ENCODE results near the gene MED26. TPM values are rescaled to one million over a fixed set of nuclear protein-coding genes. Genes with fewer than 3 reads are reported as not detected.
A peak's percentile ranks its signal among the peaks of the same experiment; 100 is the strongest.

The MED26 gene
- total and polyA plus RNA-seq, 2 of the 8 experiments (the other 6 are each of a cell fraction or from before 2014, with no cell fraction given): 5.3 to 10.7 TPM

- Histone ChIP-seq H3K4me3 (ENCODE audit: extremely low read depth in 1 of 4, insufficient read depth in 2 of 4, low read depth in 3 of 4, low read length in 4 of 4) (no peak overlapping the region), H4K20me1 (replicated peaks in 1 of 2; ENCODE audit: control insufficient read depth in 1 of 2, insufficient read depth in 2 of 2, low read length in 2 of 2) (peaks cover 19 to 44% of the 10 kb centered on the region in 2 experiments), H4K8ac (ENCODE audit: extremely low read depth, insufficient read depth, low read length) (no peak overlapping the region), H3K9ac (replicated peaks in 1 of 4; ENCODE audit: extremely low read depth in 1 of 4, low read depth in 3 of 4, low read length in 3 of 4) (no peak overlapping the region), H3K14ac (ENCODE audit: insufficient read length) (no peak overlapping the region), H3K4ac (replicated peaks; ENCODE audit: insufficient read length, low read depth, low read length) (no peak overlapping the region), H2BK15ac (ENCODE audit: low read length) (no peak overlapping the region), H3K79me1 (ENCODE audit: low read depth, low read length) (peaks cover 35% of the 10 kb centered on the region), H2AFZ (ENCODE audit: low read length) (no peak overlapping the region), H2BK120ac (replicated peaks; ENCODE audit: low read depth, low read length) (no peak overlapping the region), H2BK5ac (ENCODE audit: low read depth, low read length) (no peak overlapping the region), H3K4me2 (ENCODE audit: insufficient read depth in 1 of 2, low read depth in 2 of 2, low read length in 2 of 2) (peak overlapping the region in 1 of 2 experiments; percentile 76; a peak in 1 of 4 replicates), H3K79me2 (ENCODE audit: control insufficient read depth in 1 of 2, insufficient read depth in 2 of 2, low read length in 2 of 2) (peaks cover 24 to 73% of the 10 kb centered on the region in 2 experiments), H3K23me2 (ENCODE audit: low read depth, low read length) (peaks cover 10% of the 10 kb centered on the region; the same call in 1 of the 2 replicates), H2BK12ac (ENCODE audit: low read depth, low read length) (no peak overlapping the region), H3K36me3 (ENCODE audit: control insufficient read depth in 2 of 4, insufficient read depth in 4 of 4, low read length in 3 of 4) (peaks cover 0 to 5% (median 0%) of the 10 kb centered on the region in 4 experiments; a peak in 5 of 8 replicates), H3K23ac (ENCODE audit: insufficient read length) (no peak overlapping the region), H4K5ac (ENCODE audit: insufficient read length, low read depth, low read length) (no peak overlapping the region), H2AK5ac (ENCODE audit: low read depth, low read length) (no peak overlapping the region), H3K9me3 (ENCODE audit: insufficient read depth in 2 of 2, low read depth in 1 of 2, low read length in 1 of 2) (no peaks in the 10 kb centered on the region), H3K27ac (ENCODE audit: low read depth, low read length) (no peak overlapping the region), H2BK20ac (ENCODE audit: low read length) (no peak overlapping the region), H3K4me1 (replicated peaks in 1 of 4; ENCODE audit: control insufficient read depth in 3 of 4, insufficient read depth in 4 of 4, low read length in 3 of 4) (peaks cover 2 to 9% (median 4%) of the 10 kb centered on the region in 4 experiments; a peak in 6 of 7 replicates), H4K91ac (replicated peaks; ENCODE audit: insufficient read length, low read length) (no peak overlapping the region), H3K56ac (replicated peaks; ENCODE audit: insufficient read length, low read depth, low read length) (no peak overlapping the region), H3K18ac (ENCODE audit: extremely low read depth, low read length) (no peak overlapping the region), H3K27me3 (replicated peaks in 1 of 4; ENCODE audit: control insufficient read depth in 3 of 4, extremely low read depth in 1 of 4, insufficient read depth in 3 of 4, low read length in 3 of 4) (no peaks in the 10 kb centered on the region)
- ChIA-PET CTCF (ENCODE audit: partially characterized antibody) (interaction anchor here (0.6 to 1.7 kb wide), 3 partner anchors 10 to 51 kb away, joined by 3 read pairs; no protein-coding TSS in a partner anchor), POLR2A (ENCODE audit: partially characterized antibody) (interaction anchor here (0.8 to 1.6 kb wide), 7 partner anchors 9 to 50 kb away, joined by 3 to 6 read pairs (median 3); no protein-coding TSS in a partner anchor)
- 87% methylated on average over 16 of the region's 16 CpGs; no CpG with 5 or more reads in 1 of the 2 experiments for WGBS, 2 experiments (ENCODE audit: extremely low coverage in 1 of 2, insufficient coverage in 1 of 2, insufficient read length in 1 of 2, insufficient replicate concordance in 2 of 2, low coverage in 1 of 2, low lambda C conversion rate in 2 of 2, missing lambda C conversion rate in 1 of 2)
- no peak for FAIRE-seq
- no peak for DNase-seq (ENCODE audit: low read depth in 1 of 2, low spot score in 2 of 2)
- TF ChIP-seq E2F6 (IDR thresholded peaks at IDR 0.05) (no peak), RAD21 (IDR thresholded peaks at IDR 0.05 in 1 of 2, conservative IDR thresholded peaks at IDR 0.05 in 1 of 2; ENCODE audit: low read depth in 2 of 2, low read length in 2 of 2) (no peak), TAF7 (optimal IDR thresholded peaks at IDR 0.05; ENCODE audit: borderline replicate concordance, low read depth, low read length) (no peak), KDM4A (IDR thresholded peaks at IDR 0.05; ENCODE audit: low read depth, low read length, severe bottlenecking) (no peak), EGR1 (IDR thresholded peaks at IDR 0.05; ENCODE audit: borderline replicate concordance, low read depth, low read length) (no peak), EP300 (IDR thresholded peaks at IDR 0.05; ENCODE audit: borderline replicate concordance in 1 of 2, low read depth in 2 of 2, low read length in 2 of 2) (no peak), CBX5 (IDR thresholded peaks at IDR 0.05; ENCODE audit: low read depth, low read length) (no peak), SUZ12 (IDR thresholded peaks at IDR 0.05; ENCODE audit: low read length) (no peak), PHF8 (conservative IDR thresholded peaks at IDR 0.05; ENCODE audit: low read depth, low read length) (no peak), SP2 (IDR thresholded peaks at IDR 0.05; ENCODE audit: low read length) (no peak)
Observed at GRCh38 chr19:16625163-16625958, 2.6 kb downstream of the MED26 start.

Data from H1 (cell line).